Activated CD8-positive, alpha-beta T cell treated with anti-CD3 and anti-CD28 coated beads, Interleukin-2, amount 10 ng/mL, durations not matched to agents 7 days and 5 days (primary cell): Measurements from ENCODE around the gene NUDT21. TPM values are rescaled to one million over a fixed set of nuclear protein-coding genes. Genes with fewer than 3 reads are reported as not detected.
"Not testable (repeated sequence)": the region's sequence is repeated elsewhere in the genome, so short reads cannot be mapped to it uniquely, and the experiment has no call there.

Experiments used
- ATAC-seq: fragments of 150-1000 bp; cut with Tn5 transposase; one replicate; pipeline ENCODE4 v1.10.0; 2021; ENCODE audit warnings: moderate library complexity
- CTCF ChIA-PET: fragments of 350-600 bp; sonication (Branson Sonifier 250); formaldehyde crosslinking; loops from one replicate; lab custom pipeline; 2021; ENCODE audit warnings: antibody characterized with exemption; lab: Charles Lee
- POLR2A ChIA-PET: fragments of 350-600 bp; sonication (Branson Sonifier 250); formaldehyde crosslinking; loops from one replicate; lab custom pipeline; 2021; ENCODE audit warnings: antibody characterized with exemption; lab: Charles Lee
- DNase-seq: peaks from one replicate; pipeline ENCODE4 v3.0.0-alpha.2; 2020
- H3K27ac Mint-ChIP-seq: one replicate; pipeline ENCODE4 v1.8.0; 2021; ENCODE audit warnings: mild to moderate bottlenecking, mixed read lengths
- H3K27me3 Mint-ChIP-seq: one replicate; pipeline ENCODE4 v1.8.0; 2021; ENCODE audit warnings: low read depth, mixed read lengths
- H3K36me3 Mint-ChIP-seq: one replicate; pipeline ENCODE4 v1.8.0; 2021; ENCODE audit warnings: low read depth, mixed read lengths
- H3K4me1 Mint-ChIP-seq: one replicate; pipeline ENCODE4 v1.8.0; 2021; ENCODE audit warnings: low read depth, mixed read lengths
- H3K4me3 Mint-ChIP-seq: one replicate; pipeline ENCODE4 v1.8.0; 2021; ENCODE audit warnings: mild to moderate bottlenecking, mixed read lengths
- H3K9me3 Mint-ChIP-seq: one replicate; pipeline ENCODE4 v1.8.0; 2022; ENCODE audit warnings: mixed read lengths; ENCODE audit not compliant: insufficient read depth
- total RNA-seq, 2 experiments: library from RNA; stranded (reverse); gene quantifications; one replicate each; pipeline ENCODE4 v1.2.3, GENCODE V29; 2021

The NUDT21 gene
- total RNA-seq, 2 experiments from 2014 or later = 237 TPM

DNA sequence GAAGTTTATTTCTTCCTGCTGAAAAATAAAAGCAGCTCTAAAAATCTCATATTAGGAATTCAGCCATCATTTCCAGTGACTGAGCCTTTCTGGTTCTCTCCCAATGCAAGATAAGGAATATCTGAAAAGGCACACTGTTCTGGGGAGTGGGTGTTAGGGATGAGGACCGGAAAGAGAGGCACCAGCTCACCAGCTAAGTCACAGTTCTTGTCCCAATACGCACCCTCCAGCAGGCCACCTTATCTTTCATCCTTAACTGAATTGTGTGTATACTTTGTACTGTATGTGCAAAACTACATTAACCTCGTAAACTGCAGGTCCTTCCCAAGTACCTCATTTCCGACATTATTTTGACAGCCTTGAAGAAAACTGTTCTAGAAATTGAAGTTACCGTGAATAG lies 36.8 kb downstream of the NUDT21 start:
- CTCF ChIA-PET = interaction anchor here (0.6 to 1.3 kb wide), 3 partner anchors 12 to 308 kb away, joined by 3 to 5 read pairs (median 3); partner anchors contain the start of gene AMFR
- peaks cover 11% of the 10 kb centered on the region for H3K4me1 Mint-ChIP-seq
- DNase-seq = no peak
- no peak overlapping the region for H3K27ac Mint-ChIP-seq
- POLR2A ChIA-PET = no interaction called here
- H3K27me3 Mint-ChIP-seq = no peaks in the 10 kb centered on the region
- no peak overlapping the region for H3K4me3 Mint-ChIP-seq
- ATAC-seq = no peak
- no peaks in the 10 kb centered on the region for H3K9me3 Mint-ChIP-seq
- H3K36me3 Mint-ChIP-seq = peaks cover 28% of the 10 kb centered on the region

DNA sequence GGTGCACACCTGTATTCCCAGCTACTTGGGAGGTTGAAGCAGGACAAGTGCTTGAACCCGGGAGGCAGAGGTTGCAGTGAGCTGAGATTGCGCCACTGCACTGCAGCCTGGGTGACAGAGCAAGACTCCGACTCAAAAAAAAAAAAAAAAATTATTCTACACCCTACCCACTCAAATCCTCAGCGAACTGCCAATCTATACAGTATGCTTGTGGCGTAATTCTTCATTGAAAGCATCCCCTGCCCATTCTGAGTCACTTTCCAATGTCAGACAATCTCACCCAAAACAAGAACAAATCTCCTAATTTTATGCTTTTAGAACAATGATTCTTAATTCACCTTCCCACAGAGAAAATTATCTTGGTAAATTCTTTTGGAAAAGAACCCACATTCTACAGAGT lies 37.8 kb downstream of the NUDT21 start:
- H3K4me3 Mint-ChIP-seq = no peak overlapping the region
- H3K9me3 Mint-ChIP-seq = no peaks in the 10 kb centered on the region
- H3K4me1 Mint-ChIP-seq = peaks cover 11% of the 10 kb centered on the region
- peaks cover 34% of the 10 kb centered on the region for H3K36me3 Mint-ChIP-seq
- ATAC-seq (no peak), DNase-seq (no peak)
- H3K27me3 Mint-ChIP-seq = no peaks in the 10 kb centered on the region
- CTCF ChIA-PET = interaction anchor here (1.0 kb wide), 1 partner anchor 10 kb away, joined by 3 read pairs; no protein-coding TSS in a partner anchor
- H3K27ac Mint-ChIP-seq = no peak overlapping the region
- POLR2A ChIA-PET = no interaction called here

DNA sequence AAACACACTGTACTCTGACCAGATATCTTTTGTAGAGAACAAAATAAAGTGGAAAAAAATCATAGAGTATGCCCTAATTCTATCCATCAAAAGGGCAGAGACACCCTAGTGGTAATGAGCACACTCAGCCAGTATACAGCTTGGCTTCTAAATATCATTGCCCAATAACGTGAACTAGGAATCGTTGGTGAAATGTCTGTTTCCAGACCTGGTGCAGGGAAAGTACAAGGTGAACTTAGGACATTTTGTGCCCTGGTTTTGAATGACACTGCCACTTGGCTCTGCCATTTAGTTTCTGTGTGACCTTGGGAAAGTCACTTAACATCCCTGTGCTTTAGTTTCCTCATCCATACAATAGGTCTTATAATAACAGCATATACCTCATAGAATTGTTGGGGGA lies 39.5 kb downstream of the NUDT21 start:
- no peak for ATAC-seq
- Mint-ChIP-seq H3K36me3 (peaks cover 39% of the 10 kb centered on the region), H3K9me3 (no peaks in the 10 kb centered on the region), H3K4me1 (peaks cover 11% of the 10 kb centered on the region), H3K4me3 (no peak overlapping the region), H3K27ac (no peak overlapping the region), H3K27me3 (no peaks in the 10 kb centered on the region)
- no peak for DNase-seq
- CTCF ChIA-PET = no interaction called here
- POLR2A ChIA-PET = no interaction called here

DNA sequence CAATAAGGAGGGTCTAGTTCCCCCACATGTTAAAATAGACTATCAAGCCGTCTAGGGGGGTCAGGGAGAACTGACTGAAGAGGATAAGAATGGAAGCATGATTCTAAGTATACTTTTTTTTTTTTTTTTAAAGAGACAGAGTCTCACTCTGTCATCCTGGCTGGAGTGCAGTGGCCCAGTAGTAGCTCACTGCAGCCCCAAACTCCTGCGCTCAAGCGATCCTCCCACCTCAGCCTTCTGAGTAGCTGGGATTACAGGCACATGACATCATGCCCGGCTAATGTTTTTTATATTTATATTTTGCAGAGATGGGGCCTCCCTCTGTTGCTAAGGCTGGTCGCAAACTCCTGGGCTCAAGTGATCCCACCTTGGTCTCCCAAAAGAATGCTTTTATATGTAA lies 40.0 kb downstream of the NUDT21 start:
- ATAC-seq = no peak
- Mint-ChIP-seq H3K27me3 (no peaks in the 10 kb centered on the region), H3K4me1 (peaks cover 12% of the 10 kb centered on the region), H3K9me3 (no peaks in the 10 kb centered on the region), H3K27ac (no peak overlapping the region), H3K4me3 (no peak overlapping the region), H3K36me3 (peaks cover 39% of the 10 kb centered on the region)
- CTCF ChIA-PET = no interaction called here
- DNase-seq = no peak
- POLR2A ChIA-PET = no interaction called here

DNA sequence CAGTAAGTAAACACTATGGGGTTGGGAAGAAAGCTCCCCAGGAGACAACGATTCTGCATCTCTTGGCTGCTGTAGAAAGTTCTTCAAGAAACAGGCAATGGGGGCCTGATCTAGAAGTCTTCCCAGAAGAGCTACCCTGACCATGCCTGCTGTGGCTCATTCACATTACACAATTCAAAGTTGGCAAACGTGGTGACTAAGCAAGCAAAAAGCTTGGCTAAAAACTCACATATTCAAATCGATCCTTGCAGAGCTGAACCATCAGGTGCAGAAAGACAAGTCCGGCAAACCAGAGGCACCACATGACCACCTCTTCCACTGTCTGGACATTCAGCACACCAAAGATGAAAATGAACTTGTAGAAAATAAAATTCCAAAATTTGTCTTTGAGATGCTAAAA lies 41.9 kb downstream of the NUDT21 start:
- Mint-ChIP-seq H3K4me3 (no peak overlapping the region), H3K9me3 (no peaks in the 10 kb centered on the region), H3K36me3 (peaks cover 41% of the 10 kb centered on the region), H3K27ac (no peak overlapping the region), H3K27me3 (no peaks in the 10 kb centered on the region), H3K4me1 (peaks cover 6% of the 10 kb centered on the region)
- ChIA-PET POLR2A (no interaction called here), CTCF (no interaction called here)
- DNase-seq (no peak), ATAC-seq (no peak)

DNA sequence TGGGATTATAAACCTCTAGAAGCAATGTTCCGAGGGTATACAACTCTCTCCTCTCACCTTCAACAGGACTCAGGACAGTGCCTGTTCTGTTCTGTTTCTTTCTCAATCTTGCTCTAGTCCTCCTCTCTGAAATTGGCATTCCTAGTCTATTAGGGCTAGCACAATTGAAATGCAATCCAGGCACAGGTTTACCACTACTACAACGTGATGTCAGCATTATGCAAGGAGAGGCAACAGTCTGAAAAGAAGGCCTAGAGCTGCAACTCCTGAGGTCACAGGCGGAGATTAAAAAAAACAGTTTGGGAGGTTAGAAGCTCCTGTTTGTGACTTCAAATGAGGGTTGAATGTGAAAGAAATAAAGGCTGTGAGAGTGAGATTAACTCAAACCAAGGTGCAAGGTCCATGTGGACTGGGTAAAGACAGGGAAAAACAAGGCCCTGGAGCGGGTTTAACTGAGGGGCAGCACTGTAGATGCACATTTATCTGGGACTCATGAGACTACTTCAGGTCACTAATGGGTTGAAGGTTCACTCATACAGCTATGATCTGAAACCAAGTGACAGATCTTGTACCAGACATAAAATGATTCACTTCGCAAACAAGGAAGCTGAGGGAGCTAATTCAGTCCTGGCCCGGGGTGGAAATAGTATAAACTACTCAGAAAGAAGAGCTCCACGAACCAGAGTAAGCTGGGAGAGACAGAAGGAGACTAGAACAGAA lies 42.6 kb downstream of the NUDT21 start:
- no peak overlapping the region for H3K4me3 Mint-ChIP-seq
- no peaks in the 10 kb centered on the region for H3K9me3 Mint-ChIP-seq
- no peak for DNase-seq
- CTCF ChIA-PET = no interaction called here
- ATAC-seq = no peak
- H3K27ac Mint-ChIP-seq = no peak overlapping the region
- no peaks in the 10 kb centered on the region for H3K27me3 Mint-ChIP-seq
- POLR2A ChIA-PET = no interaction called here
- H3K4me1 Mint-ChIP-seq = peaks cover 6% of the 10 kb centered on the region
- peaks cover 40% of the 10 kb centered on the region for H3K36me3 Mint-ChIP-seq

DNA sequence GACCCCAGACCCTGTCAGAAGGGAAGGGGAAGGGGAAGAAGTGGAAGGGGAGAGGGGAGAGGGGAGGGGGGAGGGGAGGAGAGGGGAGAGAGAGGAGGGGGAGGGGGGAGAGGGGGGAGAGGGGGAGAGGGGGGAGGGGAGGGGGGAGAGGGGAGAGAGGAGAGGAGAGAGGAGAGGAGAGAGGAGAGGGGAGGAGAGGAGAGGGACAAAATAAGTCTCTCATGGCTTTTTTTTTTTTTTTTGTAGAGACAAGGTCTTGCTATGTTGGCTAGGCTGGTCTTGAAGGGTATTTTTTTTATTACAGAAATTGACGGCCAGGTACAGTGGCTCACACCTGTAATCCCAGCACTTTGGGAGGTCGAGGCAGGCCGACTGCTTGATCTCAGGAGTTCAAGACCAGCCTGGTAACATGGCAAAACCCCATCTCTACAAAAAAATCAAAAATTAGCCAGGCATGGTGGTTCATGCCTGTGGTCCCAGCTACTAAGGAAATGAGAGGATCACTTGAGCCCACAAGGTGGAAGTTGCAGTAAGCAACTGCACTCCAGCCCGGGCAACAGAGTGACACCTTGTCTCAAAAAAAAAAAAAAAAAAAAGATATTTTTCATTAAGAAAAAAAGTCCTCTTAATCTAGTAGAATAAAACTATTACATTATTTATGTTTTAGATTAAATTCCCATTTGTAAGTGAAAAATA lies 45.0 kb downstream of the NUDT21 start:
- Mint-ChIP-seq H3K36me3 (peaks cover 43% of the 10 kb centered on the region), H3K27me3 (no peaks in the 10 kb centered on the region), H3K27ac (no peak overlapping the region), H3K4me1 (peaks cover 6% of the 10 kb centered on the region), H3K9me3 (no peaks in the 10 kb centered on the region), H3K4me3 (no peak overlapping the region)
- no peak for ATAC-seq
- CTCF ChIA-PET = no interaction called here
- no peak for DNase-seq
- POLR2A ChIA-PET = no interaction called here

DNA sequence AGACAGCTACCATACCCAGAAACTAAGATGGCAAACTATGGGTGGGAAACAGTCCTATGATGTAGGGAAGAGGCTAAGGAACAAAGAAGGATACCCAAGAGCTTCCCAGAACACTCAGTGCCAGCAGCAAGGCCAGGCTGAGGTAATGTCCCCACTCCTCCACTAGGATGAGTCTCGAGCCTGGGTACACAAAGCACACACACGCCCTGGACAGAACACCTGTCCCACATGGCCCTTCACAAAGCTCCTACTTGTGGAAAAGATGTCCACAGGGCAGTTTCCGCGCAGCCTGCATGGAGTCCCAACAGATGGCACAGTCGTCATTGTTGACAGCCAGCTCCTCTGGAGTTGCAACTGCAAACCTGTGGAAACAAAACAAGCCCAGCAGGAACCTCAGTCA lies 49.6 kb downstream of the NUDT21 start:
- no peaks in the 10 kb centered on the region for H3K9me3 Mint-ChIP-seq
- H3K4me3 Mint-ChIP-seq = no peak overlapping the region
- H3K4me1 Mint-ChIP-seq = peaks cover 6% of the 10 kb centered on the region
- POLR2A ChIA-PET = no interaction called here
- DNase-seq = peak; percentile 25
- CTCF ChIA-PET = interaction anchor here (1.1 to 1.7 kb wide), 5 partner anchors 13 to 45 kb away, joined by 3 to 8 read pairs (median 4); no protein-coding TSS in a partner anchor
- no peak for ATAC-seq
- peaks cover 42% of the 10 kb centered on the region for H3K36me3 Mint-ChIP-seq
- H3K27ac Mint-ChIP-seq = no peak overlapping the region
- no peaks in the 10 kb centered on the region for H3K27me3 Mint-ChIP-seq

DNA sequence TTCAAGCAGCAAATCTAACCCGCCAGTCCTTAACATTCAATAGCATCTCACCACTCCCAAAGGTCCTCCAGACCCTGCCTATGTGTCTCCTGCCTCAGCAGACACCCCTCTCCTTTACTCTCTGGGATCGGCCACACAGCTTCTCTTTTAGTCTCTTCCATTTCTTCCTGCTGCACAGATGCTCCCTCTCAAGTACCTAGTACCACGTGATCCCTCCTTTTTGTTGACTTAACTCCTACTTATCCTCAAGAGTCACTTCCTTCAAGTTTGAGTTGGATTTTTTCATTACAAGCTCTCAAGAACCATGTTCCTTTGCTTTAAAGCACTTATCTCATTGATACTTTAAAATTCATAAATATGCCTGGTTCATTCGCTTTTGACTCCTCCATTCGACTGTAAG lies 50.7 kb downstream of the NUDT21 start:
- Mint-ChIP-seq H3K36me3 (peaks cover 48% of the 10 kb centered on the region), H3K27me3 (no peaks in the 10 kb centered on the region), H3K27ac (no peak overlapping the region), H3K4me1 (peaks cover 1% of the 10 kb centered on the region), H3K4me3 (no peak overlapping the region), H3K9me3 (no peaks in the 10 kb centered on the region)
- CTCF ChIA-PET = interaction anchor here (0.7 to 1.7 kb wide), 5 partner anchors 12 to 457 kb away, joined by 3 to 8 read pairs (median 3); no protein-coding TSS in a partner anchor
- DNase-seq (no peak), ATAC-seq (no peak)
- POLR2A ChIA-PET = no interaction called here

DNA sequence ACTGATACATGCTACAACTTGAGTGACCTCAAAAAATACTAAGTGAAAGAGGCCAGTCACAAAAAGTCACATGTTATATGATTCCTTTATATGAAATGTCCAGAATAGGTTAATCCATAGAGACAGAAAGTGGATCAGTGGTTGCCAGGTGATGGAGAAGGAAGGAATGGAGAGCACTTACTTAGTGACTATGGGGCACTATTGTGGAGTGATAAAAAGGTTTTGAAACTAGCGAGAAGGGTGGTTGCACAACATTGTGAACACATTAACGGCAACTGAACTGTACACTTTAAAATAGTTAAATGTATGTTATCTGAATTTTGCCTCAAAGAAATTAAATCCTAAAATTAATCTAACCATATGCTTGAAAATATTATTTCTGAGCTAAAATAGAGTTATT lies 51.6 kb downstream of the NUDT21 start:
- ATAC-seq (no peak), DNase-seq (no peak)
- Mint-ChIP-seq H3K27me3 (no peaks in the 10 kb centered on the region), H3K4me3 (no peak overlapping the region), H3K36me3 (peaks cover 46% of the 10 kb centered on the region), H3K27ac (no peak overlapping the region), H3K9me3 (no peaks in the 10 kb centered on the region), H3K4me1 (no peaks in the 10 kb centered on the region)
- ChIA-PET POLR2A (no interaction called here), CTCF (interaction anchor here (1.2 kb wide), 1 partner anchor 15 kb away, joined by 3 read pairs; no protein-coding TSS in a partner anchor)

DNA sequence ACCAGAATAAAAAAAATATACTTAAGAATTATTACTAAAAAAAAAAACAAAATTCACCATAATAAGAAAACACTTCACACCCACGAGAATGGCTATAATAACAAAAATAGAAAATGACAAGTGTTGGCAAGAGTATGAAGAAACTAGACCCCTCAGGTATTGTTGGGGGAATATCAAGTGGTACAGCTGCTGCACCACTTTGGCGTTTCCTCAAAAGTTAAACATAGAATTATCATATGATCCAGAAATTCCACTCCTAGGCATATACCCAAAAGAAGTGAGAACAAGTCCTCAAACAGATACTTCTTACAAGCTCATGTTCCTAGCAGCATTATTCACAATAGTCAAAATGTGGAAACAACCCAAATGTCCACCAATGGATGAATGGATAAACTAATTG lies 52.1 kb downstream of the NUDT21 start:
- H3K27me3 Mint-ChIP-seq = no peaks in the 10 kb centered on the region
- H3K36me3 Mint-ChIP-seq = peaks cover 43% of the 10 kb centered on the region
- no peaks in the 10 kb centered on the region for H3K4me1 Mint-ChIP-seq
- no peak for ATAC-seq
- no peak for DNase-seq
- H3K9me3 Mint-ChIP-seq = no peaks in the 10 kb centered on the region
- no peak overlapping the region for H3K27ac Mint-ChIP-seq
- POLR2A ChIA-PET = no interaction called here
- CTCF ChIA-PET = interaction anchor here (1.2 kb wide), 1 partner anchor 15 kb away, joined by 3 read pairs; no protein-coding TSS in a partner anchor
- H3K4me3 Mint-ChIP-seq = no peak overlapping the region

DNA sequence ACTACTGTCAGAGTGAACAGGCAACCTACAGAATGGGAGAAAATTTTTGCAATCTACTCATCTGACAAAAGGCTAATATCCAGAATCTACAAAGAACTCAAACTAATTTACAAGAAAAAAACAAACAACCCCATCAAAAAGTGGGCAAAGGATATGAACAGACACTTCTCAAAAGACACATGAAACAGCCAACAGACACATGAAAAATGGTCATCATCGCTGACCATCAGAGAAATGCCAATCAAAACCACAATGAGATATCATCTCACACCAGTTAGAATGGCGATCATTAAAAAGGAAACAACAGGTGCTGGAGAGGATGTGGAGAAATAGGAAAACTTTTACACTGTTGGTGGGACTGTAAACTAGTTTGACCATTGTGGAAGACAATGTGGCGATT lies 54.4 kb downstream of the NUDT21 start:
- H3K36me3 Mint-ChIP-seq = peaks cover 51% of the 10 kb centered on the region
- H3K4me3 Mint-ChIP-seq, H3K4me1 Mint-ChIP-seq: not testable (repeated sequence)

More for the DNA sequence above, 54.4 kb downstream of the NUDT21 start:
- H3K27ac Mint-ChIP-seq, ATAC-seq, CTCF ChIA-PET, H3K27me3 Mint-ChIP-seq, DNase-seq, H3K9me3 Mint-ChIP-seq, POLR2A ChIA-PET: not testable (repeated sequence)
